ENCODE measurements around the gene MLN.

MLN gene

DNA sequence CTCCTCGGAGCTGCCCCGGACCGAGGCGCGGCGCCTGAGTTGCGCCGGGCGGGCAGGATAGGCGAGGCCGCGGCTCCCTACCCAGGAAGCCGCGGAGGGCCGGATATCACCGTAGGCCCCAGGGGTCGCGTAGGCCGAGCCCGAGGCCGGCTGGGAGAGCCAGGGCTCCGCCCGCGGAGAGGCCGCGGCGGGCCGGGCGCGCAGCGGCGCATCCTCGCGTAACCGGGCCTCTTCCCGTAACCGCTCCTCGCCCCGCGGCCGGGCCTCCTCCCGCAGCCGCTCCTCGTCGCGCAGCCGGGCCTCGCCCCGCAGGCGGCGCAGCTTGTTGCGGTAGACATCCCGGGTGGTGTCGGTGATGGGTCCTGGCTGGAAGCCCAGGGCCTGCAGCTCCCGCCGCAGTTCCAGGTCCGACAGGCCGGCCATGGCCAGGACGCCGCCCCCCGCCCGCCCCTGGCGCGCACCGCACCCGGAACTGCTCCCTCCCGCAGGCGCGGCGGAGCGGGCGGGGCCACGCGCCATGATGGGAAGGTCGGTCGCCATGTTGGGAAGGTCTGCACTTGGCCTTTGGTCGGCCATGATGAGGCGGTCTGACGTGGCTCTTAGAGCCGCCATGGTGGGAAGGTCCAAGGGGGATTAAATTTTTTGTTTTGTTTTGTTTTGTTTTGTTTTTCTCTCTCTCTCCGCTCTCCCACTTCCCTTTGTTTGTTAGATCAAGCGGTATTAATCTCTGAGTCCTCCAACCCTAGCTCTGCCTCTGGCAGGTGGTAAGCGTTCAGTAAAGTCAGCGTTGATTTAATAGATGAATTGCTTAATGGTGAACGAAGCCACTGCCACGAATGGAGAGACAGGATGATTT lies 14.9 kb downstream of the MLN start, which contains the start of gene LEMD2:
LEMD2 (minus strand) TSS at position 437 of the 856 bp plus-strand sequence; CDS start at position 423, 14 bp downstream.
- ATAC-seq (ENCODE audit: insufficient read depth, low read depth) (peak; percentile 89), DNase-seq (peak; percentile 94)
- H3K9ac ChIP-seq (ENCODE audit: low read depth, low read length), result peak within 1 kb of the TSS; percentile 96
- no peaks in the 10 kb centered on the region for H3K27me3 ChIP-seq (ENCODE audit: insufficient read depth, low read length, poor library complexity)
- H2AFZ ChIP-seq (ENCODE audit: low read depth, low read length), result peak within 1 kb of the TSS; percentile 94
- no peaks in the 10 kb centered on the region for H3K9me3 ChIP-seq (ENCODE audit: insufficient read depth, low read length, severe bottlenecking)
- H4K20me1 ChIP-seq (ENCODE audit: insufficient read depth, low read length), result peaks cover 40% of the 10 kb centered on the region
- peaks cover 52% of the 10 kb centered on the region for H3K79me2 ChIP-seq (ENCODE audit: insufficient read depth, low read length)
- no peak for TF ChIP-seq EZH2 (IDR thresholded peaks at IDR 0.05; ENCODE audit: borderline replicate concordance, low read depth, low read length, severe bottlenecking)
- TF ChIP-seq, protein P1, sequence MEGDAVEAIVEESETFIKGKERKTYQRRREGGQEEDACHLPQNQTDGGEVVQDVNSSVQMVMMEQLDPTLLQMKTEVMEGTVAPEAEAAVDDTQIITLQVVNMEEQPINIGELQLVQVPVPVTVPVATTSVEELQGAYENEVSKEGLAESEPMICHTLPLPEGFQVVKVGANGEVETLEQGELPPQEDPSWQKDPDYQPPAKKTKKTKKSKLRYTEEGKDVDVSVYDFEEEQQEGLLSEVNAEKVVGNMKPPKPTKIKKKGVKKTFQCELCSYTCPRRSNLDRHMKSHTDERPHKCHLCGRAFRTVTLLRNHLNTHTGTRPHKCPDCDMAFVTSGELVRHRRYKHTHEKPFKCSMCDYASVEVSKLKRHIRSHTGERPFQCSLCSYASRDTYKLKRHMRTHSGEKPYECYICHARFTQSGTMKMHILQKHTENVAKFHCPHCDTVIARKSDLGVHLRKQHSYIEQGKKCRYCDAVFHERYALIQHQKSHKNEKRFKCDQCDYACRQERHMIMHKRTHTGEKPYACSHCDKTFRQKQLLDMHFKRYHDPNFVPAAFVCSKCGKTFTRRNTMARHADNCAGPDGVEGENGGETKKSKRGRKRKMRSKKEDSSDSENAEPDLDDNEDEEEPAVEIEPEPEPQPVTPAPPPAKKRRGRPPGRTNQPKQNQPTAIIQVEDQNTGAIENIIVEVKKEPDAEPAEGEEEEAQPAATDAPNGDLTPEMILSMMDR (IDR thresholded peaks at IDR 0.05; ENCODE audit: borderline replicate concordance, extremely low read depth, low read length, poor library complexity, severe bottlenecking), result no peak
- peaks cover 38% of the 10 kb centered on the region for H3K36me3 ChIP-seq (ENCODE audit: insufficient read depth, low read length)
- peak within 1 kb of the TSS; percentile 91 for H3K27ac ChIP-seq (ENCODE audit: low read length)
- H3K4me1 ChIP-seq (ENCODE audit: insufficient read depth, low read length), result peaks cover 35% of the 10 kb centered on the region
- H3K4me3 ChIP-seq (ENCODE audit: low read depth in 1 of 2, low read length in 2 of 2), result peak within 1 kb of the TSS; percentile 63 to 88
- H3K4me2 ChIP-seq (ENCODE audit: insufficient read depth, low read length), result peak within 1 kb of the TSS; percentile 85

DNA sequence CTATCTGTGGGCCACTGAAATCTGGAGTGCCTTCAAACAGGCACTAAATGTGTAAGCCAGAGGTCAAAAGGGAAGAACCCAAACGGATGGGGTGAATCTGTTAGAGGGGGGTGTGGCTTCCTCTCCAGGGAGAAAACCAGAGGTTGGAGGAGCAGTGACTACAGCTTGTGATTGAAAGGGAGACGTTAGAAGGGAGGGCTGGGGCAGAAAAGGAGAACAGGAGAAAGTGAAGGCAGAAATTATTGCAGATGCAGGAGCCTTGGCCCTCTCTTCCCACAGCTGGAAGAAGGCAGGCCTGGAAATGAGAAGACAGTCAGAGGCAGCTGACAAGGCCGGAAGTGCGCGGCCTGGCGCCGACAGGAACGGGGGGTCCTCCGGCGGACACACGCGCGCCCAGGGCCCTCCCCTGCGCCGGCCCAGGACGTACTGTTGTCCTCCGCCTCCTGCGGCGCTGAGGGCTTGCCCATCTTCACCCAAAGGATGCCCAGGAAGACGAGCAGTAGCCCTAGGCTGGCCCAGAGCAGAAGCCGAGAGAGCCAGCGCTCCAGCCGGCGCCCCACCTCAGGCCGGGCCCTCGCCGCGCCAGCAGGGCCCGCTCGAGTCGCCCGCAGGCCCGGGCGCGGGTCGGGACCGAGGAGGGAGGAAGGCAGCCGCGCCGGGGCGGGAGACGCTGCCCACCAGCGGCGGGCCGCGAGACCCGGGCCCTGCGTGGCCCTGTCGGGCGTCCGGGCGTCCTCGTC lies 15.7 kb downstream of the MLN start:
- peaks cover 48% of the 10 kb centered on the region for H4K20me1 ChIP-seq (ENCODE audit: insufficient read depth, low read length)
- no peak for TF ChIP-seq EZH2 (IDR thresholded peaks at IDR 0.05; ENCODE audit: borderline replicate concordance, low read depth, low read length, severe bottlenecking)
- TF ChIP-seq, protein P1 (IDR thresholded peaks at IDR 0.05; ENCODE audit: borderline replicate concordance, extremely low read depth, low read length, poor library complexity, severe bottlenecking), result no peak
- no peaks in the 10 kb centered on the region for H3K27me3 ChIP-seq (ENCODE audit: insufficient read depth, low read length, poor library complexity)
- no peaks in the 10 kb centered on the region for H3K9me3 ChIP-seq (ENCODE audit: insufficient read depth, low read length, severe bottlenecking)
- ATAC-seq (ENCODE audit: insufficient read depth, low read depth) (peak; percentile 67), DNase-seq (peak; percentile 73)
- H3K4me1 ChIP-seq (ENCODE audit: insufficient read depth, low read length), result peaks cover 35% of the 10 kb centered on the region
- H3K9ac ChIP-seq (ENCODE audit: low read depth, low read length), result peak overlapping the region; percentile 96
- H3K4me3 ChIP-seq (ENCODE audit: low read depth in 1 of 2, low read length in 2 of 2), result peak overlapping the region; percentile 63 to 88; a peak in 3 of 4 replicates
- peak overlapping the region; percentile 94 for H2AFZ ChIP-seq (ENCODE audit: low read depth, low read length)
- peaks cover 58% of the 10 kb centered on the region for H3K79me2 ChIP-seq (ENCODE audit: insufficient read depth, low read length)
- H3K27ac ChIP-seq (ENCODE audit: low read length), result peak overlapping the region; percentile 91
- peak overlapping the region; percentile 85 for H3K4me2 ChIP-seq (ENCODE audit: insufficient read depth, low read length)
- peaks cover 46% of the 10 kb centered on the region for H3K36me3 ChIP-seq (ENCODE audit: insufficient read depth, low read length)

DNA sequence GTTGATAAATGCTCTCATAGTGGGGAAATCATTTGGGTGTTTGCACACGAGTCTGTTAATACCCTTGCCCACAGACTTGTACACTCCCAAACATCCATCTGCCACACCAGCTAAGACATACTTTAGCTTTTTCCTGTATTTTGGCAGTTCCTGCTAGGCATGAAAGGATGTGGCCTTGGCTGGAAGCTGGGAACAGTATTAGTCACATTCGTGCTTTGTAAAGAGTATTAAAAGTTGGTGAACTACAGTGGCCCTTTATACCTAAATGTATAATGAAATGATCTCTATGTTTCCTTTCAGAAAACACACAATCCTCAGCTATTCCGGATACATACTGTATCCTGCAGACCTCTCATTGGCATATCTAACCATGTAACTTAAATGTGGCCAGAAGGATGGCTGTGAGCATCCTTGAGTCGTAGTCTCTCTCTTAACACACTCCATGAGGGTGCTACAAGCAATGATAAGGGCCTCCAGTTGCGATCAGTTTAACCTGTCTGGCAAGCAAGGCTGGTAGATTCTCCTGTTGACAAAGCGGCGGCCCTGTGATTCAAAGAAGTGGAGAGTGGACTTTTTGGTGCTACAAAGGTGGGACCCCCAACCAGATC lies 16.4 kb downstream of the MLN start:
- TF ChIP-seq, protein P1 (IDR thresholded peaks at IDR 0.05; ENCODE audit: borderline replicate concordance, extremely low read depth, low read length, poor library complexity, severe bottlenecking), result no peak
- TF ChIP-seq EZH2 (IDR thresholded peaks at IDR 0.05; ENCODE audit: borderline replicate concordance, low read depth, low read length, severe bottlenecking), result no peak
- Histone ChIP-seq H3K79me2 (ENCODE audit: insufficient read depth, low read length) (peaks cover 59% of the 10 kb centered on the region), H3K36me3 (ENCODE audit: insufficient read depth, low read length) (peaks cover 53% of the 10 kb centered on the region), H3K27ac (ENCODE audit: low read length) (peak overlapping the region; percentile 91), H3K4me3 (ENCODE audit: low read depth in 1 of 2, low read length in 2 of 2) (peak overlapping the region; percentile 63 to 88; a peak in 3 of 4 replicates), H3K4me1 (ENCODE audit: insufficient read depth, low read length) (peaks cover 35% of the 10 kb centered on the region), H3K9ac (ENCODE audit: low read depth, low read length) (peak overlapping the region; percentile 96), H3K27me3 (ENCODE audit: insufficient read depth, low read length, poor library complexity) (no peaks in the 10 kb centered on the region), H3K4me2 (ENCODE audit: insufficient read depth, low read length) (peak overlapping the region; percentile 85), H3K9me3 (ENCODE audit: insufficient read depth, low read length, severe bottlenecking) (no peaks in the 10 kb centered on the region), H2AFZ (ENCODE audit: low read depth, low read length) (no peak overlapping the region), H4K20me1 (ENCODE audit: insufficient read depth, low read length) (peaks cover 54% of the 10 kb centered on the region)
- DNase-seq, result no peak
- ATAC-seq (ENCODE audit: insufficient read depth, low read depth), result no peak

All from DND-41 (cell line).